ENCODE measurements around the gene BEST4.

DNA sequence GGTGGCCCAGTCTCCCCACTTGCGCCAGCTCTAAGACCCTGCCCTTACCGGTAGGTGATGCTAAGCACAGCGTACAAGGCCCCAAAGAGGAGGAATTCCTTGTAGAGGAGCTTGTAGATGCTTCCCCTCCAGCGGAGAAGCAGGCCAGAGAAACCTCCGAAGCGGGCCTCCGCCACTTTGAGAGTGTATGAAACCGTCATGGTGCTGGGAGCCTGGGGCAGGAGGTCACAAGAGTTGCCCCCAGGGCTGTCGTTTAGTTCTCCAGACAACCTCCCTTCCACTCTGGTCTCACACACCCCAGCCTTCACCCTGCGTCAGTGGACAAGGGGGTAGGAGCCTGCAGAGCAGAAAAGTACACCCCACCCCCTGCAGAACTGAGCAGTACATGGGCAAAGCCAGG is 464 bp downstream of the BEST4 start:
- TF ChIP-seq, protein P1, sequence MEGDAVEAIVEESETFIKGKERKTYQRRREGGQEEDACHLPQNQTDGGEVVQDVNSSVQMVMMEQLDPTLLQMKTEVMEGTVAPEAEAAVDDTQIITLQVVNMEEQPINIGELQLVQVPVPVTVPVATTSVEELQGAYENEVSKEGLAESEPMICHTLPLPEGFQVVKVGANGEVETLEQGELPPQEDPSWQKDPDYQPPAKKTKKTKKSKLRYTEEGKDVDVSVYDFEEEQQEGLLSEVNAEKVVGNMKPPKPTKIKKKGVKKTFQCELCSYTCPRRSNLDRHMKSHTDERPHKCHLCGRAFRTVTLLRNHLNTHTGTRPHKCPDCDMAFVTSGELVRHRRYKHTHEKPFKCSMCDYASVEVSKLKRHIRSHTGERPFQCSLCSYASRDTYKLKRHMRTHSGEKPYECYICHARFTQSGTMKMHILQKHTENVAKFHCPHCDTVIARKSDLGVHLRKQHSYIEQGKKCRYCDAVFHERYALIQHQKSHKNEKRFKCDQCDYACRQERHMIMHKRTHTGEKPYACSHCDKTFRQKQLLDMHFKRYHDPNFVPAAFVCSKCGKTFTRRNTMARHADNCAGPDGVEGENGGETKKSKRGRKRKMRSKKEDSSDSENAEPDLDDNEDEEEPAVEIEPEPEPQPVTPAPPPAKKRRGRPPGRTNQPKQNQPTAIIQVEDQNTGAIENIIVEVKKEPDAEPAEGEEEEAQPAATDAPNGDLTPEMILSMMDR (conservative IDR thresholded peaks at IDR 0.05): no peak
- TF ChIP-seq ZFX (IDR thresholded peaks at IDR 0.05): no peak

All from C4-2B (cell line).